ENCODE data around the gene CCDC93.

CCDC93 gene

DNA sequence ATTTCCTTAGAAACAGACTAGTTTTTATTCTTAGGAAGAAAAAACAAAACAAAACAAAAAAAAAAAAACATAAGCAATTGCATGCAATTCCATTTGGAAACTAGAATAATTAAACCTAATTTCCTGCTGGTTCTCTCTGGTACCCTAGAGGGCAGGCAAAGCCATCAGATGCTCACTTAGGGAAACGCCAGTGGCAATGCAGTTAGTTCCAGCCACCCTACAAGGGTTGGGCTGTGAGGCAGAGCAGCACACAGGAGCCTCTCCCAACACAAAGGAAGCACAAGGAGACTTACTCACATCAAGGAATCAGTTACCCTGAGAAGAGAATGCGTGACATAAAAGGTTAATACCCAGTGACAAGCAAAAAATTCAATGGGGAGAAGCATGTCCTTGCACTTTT lies 28.8 kb downstream of the CCDC93 start:
- DNase-seq (ENCODE audit: low spot score): no peak

GRCh38 chr2:117984208-117984607 lies 29.7 kb downstream of the CCDC93 start:
- DNase-seq (ENCODE audit: low spot score): no peak

DNA sequence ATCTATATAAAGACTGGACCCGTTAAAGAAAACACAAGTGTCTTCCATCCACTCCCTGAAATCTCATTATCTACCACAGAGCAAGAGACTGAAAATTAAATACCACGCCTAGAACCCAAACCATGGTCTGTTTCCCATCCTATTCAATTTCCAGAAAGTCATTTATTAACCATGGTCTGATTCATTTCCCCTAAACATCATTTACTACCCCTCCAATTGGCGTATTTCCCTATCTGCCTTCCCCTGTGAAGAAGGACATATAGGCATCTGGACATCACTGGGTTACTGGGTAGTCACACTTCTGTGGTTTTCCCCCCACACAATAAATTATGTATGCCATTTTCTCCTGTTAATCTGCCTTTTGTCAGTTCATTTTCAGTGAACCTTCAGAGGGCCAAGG lies 30.8 kb downstream of the CCDC93 start:
- DNase-seq (ENCODE audit: low spot score): no peak

DNA sequence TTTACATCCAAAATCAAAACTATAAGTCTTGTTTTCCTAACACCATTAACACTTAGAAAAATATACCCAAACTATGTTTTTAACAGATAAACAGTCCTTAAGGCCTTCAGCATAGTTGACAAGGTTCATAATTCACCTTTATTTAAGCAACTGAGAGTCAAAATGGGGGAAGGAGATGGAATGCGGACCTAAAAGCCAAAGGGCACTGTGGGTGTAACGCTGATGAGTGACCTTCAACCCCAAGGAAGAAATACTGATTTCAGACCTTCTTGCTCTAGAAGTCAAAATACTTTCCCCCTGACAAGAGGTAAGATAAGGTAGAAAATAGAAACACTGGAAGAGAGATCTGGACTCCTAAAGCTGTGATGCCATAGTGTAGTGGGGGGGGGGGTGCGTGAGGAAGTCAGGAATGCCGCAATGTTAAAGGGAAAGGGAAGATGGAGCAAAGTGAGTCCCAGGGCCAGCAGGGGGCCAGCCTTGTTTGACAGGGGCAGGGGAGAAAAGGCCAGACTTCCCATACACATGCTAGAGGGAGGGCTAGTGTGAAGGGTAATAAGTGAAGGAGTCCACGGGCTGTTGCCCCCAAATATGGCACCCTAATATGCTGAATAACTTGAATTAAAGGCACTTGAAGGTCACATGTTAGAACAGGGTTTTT lies 31.4 kb downstream of the CCDC93 start:
- no peak for DNase-seq (ENCODE audit: low spot score)

- no peak for DNase-seq (ENCODE audit: low spot score)
Measured at GRCh38 chr2:117981810-117982209, 32.1 kb downstream of the CCDC93 start.

DNA sequence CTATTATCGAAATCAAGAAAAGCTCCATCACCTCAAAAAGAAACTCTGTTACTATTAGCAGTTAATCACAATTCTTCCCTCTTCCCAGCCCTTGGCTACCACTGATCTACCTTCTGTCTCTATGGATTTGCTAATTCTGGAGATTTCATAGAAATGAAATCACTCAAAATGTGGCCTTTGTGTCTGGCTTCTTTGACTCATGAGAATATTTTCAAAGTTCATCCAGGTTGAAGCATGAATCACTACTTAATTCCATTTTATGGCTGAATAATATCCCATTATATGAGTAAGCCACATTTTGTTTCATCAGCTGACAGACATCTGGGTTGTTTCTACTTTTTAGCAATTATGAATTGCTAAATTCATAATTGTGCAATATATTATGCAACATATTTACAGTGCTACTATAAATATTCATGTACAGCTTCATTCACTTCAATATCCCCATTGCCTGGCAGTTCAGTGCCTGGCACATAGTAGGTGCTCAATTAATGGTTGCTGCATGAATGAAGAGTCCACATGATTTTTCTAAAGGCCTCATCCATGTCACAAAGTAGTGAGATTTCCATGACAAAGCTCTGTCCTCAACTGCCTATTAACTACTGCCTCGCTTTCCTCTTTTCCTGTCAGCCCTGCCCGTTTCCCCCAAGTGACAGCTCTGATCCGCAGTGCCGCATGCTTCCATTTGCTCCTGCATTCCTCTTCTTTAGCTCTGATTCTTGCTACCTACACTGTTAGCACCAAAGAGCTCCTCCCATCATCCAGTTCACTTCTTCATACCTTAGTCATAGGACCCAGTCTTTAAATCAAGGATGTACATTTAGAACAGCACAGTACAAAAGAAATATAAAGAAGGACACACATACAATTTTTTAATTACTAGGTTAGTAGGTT lies 32.8 kb downstream of the CCDC93 start:
- DNase-seq (ENCODE audit: low spot score): peak; percentile 38

GRCh38 chr2:117979911-117980701 lies 33.8 kb downstream of the CCDC93 start:
- DNase-seq (ENCODE audit: low spot score): peak; percentile 71

DNA sequence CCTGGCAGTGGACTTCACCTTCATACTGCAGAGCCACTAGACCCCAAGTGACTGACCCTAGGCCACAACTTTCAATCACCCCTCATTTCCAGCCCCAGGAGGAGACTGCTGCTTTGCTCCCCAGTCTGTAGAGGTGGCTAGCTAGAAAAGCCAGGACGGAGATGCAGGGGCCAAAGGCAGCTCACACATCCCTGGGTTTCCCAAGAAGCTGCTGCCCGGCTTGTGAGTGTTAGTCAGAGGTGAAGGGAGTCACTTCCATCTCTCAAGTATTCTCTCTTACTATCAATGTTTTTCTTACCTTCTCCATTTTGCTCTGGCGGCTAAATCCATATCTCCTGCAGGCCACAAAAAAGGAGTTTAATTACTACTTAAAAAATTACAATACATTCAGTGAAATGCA lies 36.2 kb downstream of the CCDC93 start:
- DNase-seq (ENCODE audit: low spot score): no peak

GRCh38 chr2:117976581-117976980 lies 37.3 kb downstream of the CCDC93 start:
- no peak for DNase-seq (ENCODE audit: low spot score)

DNA sequence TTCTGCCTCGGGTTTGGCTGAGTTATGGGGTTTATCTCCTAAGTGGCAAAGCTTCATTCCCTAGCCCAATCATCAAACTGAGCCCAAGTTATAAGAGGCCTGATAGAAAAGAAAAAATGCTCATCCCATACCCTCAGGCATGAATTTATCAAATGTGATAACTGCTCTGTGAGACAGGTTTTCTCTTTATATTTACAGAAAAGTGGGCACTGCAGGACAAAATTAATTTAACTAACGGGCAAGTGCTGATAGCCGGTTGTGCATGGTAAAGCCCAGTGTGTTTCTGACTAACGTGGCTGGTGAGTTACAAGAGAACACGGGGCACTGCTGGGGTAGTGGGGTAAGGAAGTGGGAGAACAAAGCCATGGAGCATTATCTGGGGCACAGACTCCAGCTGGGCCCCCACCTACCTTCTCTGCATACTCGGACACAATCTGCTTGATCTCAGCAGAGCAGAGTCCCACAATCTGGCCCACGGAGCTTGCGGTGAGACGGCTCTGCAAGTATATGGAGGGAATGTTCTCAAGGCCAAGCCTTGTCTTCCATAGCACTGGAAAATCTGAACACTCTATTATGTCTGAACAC lies 40.3 kb downstream of the CCDC93 start:
- DNase-seq (ENCODE audit: low spot score): no peak

- no peak for DNase-seq (ENCODE audit: low spot score)
Measured at GRCh38 chr2:117972476-117973123, 41.3 kb downstream of the CCDC93 start.

DNA sequence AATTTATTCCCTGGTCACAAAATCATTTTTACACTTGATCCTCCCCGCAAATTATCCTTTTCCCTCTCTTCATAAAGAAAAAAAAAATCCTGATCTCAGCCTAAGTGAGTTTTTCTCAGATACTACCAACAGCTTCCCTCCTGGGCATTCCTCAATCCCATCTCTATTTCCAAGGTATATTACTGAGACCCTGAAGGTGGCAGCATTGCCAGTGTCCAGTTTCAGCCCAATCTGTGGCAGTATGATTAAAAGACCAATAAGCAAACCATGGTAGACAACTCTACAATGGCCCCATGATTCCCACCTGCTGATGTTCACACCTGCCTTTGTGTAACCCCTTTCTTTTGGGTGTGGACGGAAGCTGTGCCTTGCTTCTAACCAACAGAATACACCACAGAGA lies 45.1 kb downstream of the CCDC93 start:
- DNase-seq (ENCODE audit: low spot score): no peak

DNA sequence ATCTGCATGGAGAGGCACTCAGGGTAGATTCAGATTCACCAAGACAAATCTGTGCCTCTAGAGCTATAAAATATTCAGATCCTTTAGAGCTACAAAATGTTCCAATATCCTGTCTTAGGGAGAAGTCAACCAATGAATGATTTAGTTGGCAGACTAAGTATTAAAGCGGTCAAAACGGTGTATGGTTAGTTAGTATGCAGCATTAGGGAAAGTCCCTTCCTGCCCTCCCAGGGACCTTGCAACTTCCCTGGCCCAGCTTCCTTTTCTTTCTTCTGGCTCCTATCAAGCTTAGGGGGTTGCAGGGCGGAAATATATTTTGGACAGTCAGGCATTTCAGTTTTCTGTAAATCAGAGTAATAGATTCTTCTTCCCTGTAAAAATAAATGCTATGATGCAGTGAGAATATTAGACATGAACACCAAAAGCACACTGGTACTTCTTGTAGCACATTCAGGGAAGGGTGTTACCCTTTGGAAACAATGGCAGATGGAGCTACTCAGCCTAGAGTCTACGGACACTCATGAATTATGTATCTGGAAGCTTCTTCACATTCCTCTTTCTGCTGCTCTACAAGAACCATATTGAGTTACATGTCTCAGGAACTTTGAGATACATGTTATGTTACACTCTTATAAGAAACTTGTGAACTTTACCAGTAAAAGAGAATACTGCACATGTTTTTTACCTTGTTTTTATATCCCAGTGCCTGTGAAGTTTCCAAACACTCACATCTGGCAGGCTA lies 45.7 kb downstream of the CCDC93 start:
- no peak for DNase-seq (ENCODE audit: low spot score)

DNA sequence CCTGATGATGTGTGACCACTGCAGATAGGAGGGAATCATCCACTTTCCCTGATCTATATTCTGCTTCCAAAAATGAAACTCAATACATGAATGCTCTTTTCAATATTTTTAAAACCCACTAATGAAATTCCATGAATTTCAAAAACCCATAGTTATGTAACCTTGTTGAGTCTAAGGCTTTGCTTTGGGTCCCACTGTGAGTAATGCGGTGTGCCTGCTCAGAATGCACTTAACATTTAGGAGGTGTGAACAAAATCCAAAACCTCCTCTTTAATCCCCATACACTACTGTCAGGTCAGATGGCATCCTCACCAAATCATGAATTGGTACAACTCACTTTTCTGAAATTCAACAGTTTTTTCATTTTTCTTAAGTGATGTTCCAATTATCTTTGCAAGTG lies 50.4 kb downstream of the CCDC93 start:
- DNase-seq (ENCODE audit: low spot score): no peak

- DNase-seq (ENCODE audit: low spot score): no peak
Measured at GRCh38 chr2:117961201-117961600, 52.7 kb downstream of the CCDC93 start.

GRCh38 chr2:117960231-117960630 lies 53.6 kb downstream of the CCDC93 start:
- DNase-seq (ENCODE audit: low spot score): no peak

DNA sequence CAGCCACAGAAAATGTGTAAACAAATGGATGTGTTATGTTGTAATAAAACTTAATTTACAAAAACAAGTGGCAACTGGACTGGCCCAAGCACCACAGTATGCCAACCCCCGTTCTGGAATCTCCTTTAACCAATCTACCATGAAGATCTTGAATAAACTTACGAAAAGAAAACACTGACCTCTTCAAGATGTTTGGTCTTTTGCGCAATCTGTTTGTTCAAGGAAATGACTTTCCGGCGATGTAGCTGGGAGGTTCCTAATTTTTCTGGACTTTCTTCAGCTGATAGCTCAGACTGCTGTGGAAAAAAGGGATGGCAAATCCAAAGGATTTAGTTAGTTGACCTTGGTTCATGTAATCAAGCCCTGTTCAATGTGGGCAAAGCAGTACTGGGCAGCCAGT lies 55.7 kb downstream of the CCDC93 start:
- DNase-seq (ENCODE audit: low spot score): no peak

DNA sequence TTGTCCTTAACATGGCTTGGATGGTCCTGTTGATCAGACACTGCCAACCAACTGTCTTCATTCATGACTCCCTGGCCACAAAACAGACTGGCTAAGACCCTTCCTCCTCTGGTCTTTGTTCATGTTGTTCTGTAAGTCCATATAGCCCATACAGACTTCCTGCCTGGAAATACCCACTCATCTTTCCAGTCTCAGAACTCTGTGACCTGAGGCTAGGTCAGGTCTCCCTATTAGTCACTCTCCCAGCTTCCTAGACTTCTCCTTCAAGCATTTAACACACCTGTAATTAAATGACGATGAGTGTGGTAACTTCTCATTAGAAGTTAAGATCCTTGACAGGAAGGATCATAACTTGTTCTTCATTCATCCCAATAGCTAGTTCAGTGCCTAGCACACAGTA lies 56.3 kb downstream of the CCDC93 start:
- no peak for DNase-seq (ENCODE audit: low spot score)

GRCh38 chr2:117956036-117956796 lies 57.7 kb downstream of the CCDC93 start:
- no peak for DNase-seq (ENCODE audit: low spot score)

DNA sequence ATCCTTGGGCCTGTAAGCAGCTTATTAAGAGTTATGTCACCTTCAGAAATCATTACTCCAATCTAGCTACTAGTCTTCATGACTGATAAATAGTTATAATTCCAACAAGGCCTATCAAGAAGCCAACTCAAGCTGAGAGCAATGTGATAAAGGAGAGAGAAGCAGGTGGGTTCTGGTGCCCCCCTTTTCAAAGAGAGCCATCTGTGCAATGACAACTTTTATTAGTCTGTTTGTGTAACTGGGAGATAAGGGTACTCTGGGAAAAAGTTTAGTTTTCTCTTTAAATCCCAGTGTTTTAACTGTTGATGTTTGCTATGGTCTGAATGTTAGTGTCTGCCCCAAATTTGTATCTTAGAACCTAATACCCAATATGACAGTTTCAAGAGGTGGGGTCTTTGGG lies 60.6 kb downstream of the CCDC93 start:
- no peak for DNase-seq (ENCODE audit: low spot score)

Data from COLO829 (cell line).